GM18909 (cell line): ENCODE measurements around the gene ATP2B1.
"Not testable (repeated sequence)": the region's sequence is repeated elsewhere in the genome, so short reads cannot be mapped to it uniquely, and the experiment has no call there.

Experiments
- ATAC-seq: cut with Tn5 transposase; IDR thresholded peaks from one replicate; pipeline ENCODE4 v1.9.1; 2021; ENCODE audit warnings: mild to moderate bottlenecking; ENCODE audit not compliant: unreplicated experiment, poor library complexity

The ATP2B1 gene

GRCh38 chr12:89708565-89709156, at the start of gene ATP2B1:
Gene ATP2B1, minus strand, starts transcription at chr12:89708838. Its CDS starts 52,952 bp downstream, at chr12:89655886.
- peak; percentile 61 for ATAC-seq

- ATAC-seq = not testable (repeated sequence)
Measured at GRCh38 chr12:89757987-89758386, 49.3 kb upstream of the ATP2B1 start.

- peak; percentile 92 for ATAC-seq
Measured at GRCh38 chr12:89756585-89757398, 48.2 kb upstream of the ATP2B1 start.

GRCh38 chr12:89756194-89756584, 47.6 kb upstream of the ATP2B1 start:
- peak; percentile 24 for ATAC-seq

GRCh38 chr12:89753997-89754396, 45.4 kb upstream of the ATP2B1 start:
- no peak for ATAC-seq

GRCh38 chr12:89752341-89752740, 43.7 kb upstream of the ATP2B1 start:
- peak; percentile 43 for ATAC-seq

GRCh38 chr12:89750389-89751351, 42.0 kb upstream of the ATP2B1 start:
- no peak for ATAC-seq

GRCh38 chr12:89748791-89749190, 40.2 kb upstream of the ATP2B1 start:
- no peak for ATAC-seq

GRCh38 chr12:89745286-89745685, 36.6 kb upstream of the ATP2B1 start:
- no peak for ATAC-seq

- ATAC-seq = no peak
Measured at GRCh38 chr12:89742337-89743022, 33.8 kb upstream of the ATP2B1 start.

- ATAC-seq = no peak
Measured at GRCh38 chr12:89740943-89741342, 32.3 kb upstream of the ATP2B1 start.

- ATAC-seq = no peak
Measured at GRCh38 chr12:89736995-89737394, 28.4 kb upstream of the ATP2B1 start.

- ATAC-seq = no peak
Measured at GRCh38 chr12:89733579-89734201, 25.1 kb upstream of the ATP2B1 start.

- ATAC-seq = no peak
Measured at GRCh38 chr12:89732522-89732921, 23.9 kb upstream of the ATP2B1 start.

GRCh38 chr12:89731614-89732013, 23.0 kb upstream of the ATP2B1 start:
- ATAC-seq = no peak

GRCh38 chr12:89731089-89731488, 22.5 kb upstream of the ATP2B1 start:
- no peak for ATAC-seq

GRCh38 chr12:89729946-89730459, 21.4 kb upstream of the ATP2B1 start:
- no peak for ATAC-seq

GRCh38 chr12:89723276-89723675, 14.6 kb upstream of the ATP2B1 start:
- no peak for ATAC-seq

- ATAC-seq = peak; percentile 92
Measured at GRCh38 chr12:89721291-89721987, 12.8 kb upstream of the ATP2B1 start.
